Measurements from ENCODE around the gene TLCD1. TPM values are rescaled to one million over a fixed set of nuclear protein-coding genes. Genes with fewer than 3 reads are reported as not detected.

TLCD1 gene
- polyA plus RNA-seq, 1 donor from 2014 or later: not detected

- Histone ChIP-seq H4K20me1 (ENCODE audit: insufficient read depth) (no peaks in the 10 kb centered on the region), H3K36me3 (ENCODE audit: insufficient read depth, low read length) (no peaks in the 10 kb centered on the region)
- TF ChIP-seq SMC3 (conservative IDR thresholded peaks at IDR 0.05; ENCODE audit: poor library complexity) (no peak), MXI1 (conservative IDR thresholded peaks at IDR 0.05; ENCODE audit: poor library complexity, severe bottlenecking) (no peak), TAF1 (IDR thresholded peaks at IDR 0.05; ENCODE audit: low read depth) (no peak), EZH2 (IDR thresholded peaks at IDR 0.05; ENCODE audit: borderline replicate concordance, insufficient read depth, low read length, poor library complexity, severe bottlenecking) (no peak)
These were observed 3.9 kb upstream of the TLCD1 start for GRCh38 chr17:28729950-28730330.

GRCh38 chr17:28728364-28729200 lies 2.5 kb upstream of the TLCD1 start, which contains the start of gene NEK8:
NEK8 (plus strand) TSS chr17:28728788; CDS start chr17:28728814, 26 bp downstream.
- Histone ChIP-seq H3K79me2 (replicated peaks; ENCODE audit: insufficient read depth, low read length) (no peaks in the 10 kb centered on the region), H2AFZ (ENCODE audit: low read depth, low read length) (peak within 1 kb of the TSS; percentile 95), H3F3A (ENCODE audit: insufficient read depth, low read length, poor library complexity, severe bottlenecking) (no peaks in the 10 kb centered on the region), H3K9me2 (ENCODE audit: insufficient read depth, low read length) (no peaks in the 10 kb centered on the region), H3K27me3 (ENCODE audit: insufficient read depth, low read depth, low read length) (peaks cover 4% of the 10 kb centered on the region), H3K9me3 (ENCODE audit: low read length) (no peaks in the 10 kb centered on the region), H3K27ac (ENCODE audit: low read length) (peak within 1 kb of the TSS; percentile 58), H3K4me2 (ENCODE audit: low read length) (peak within 1 kb of the TSS; percentile 94), H3K9ac (ENCODE audit: low read length) (peak within 1 kb of the TSS; percentile 66), H3K36me3 (ENCODE audit: insufficient read depth, low read length) (no peaks in the 10 kb centered on the region), H4K20me1 (ENCODE audit: insufficient read depth) (no peaks in the 10 kb centered on the region), H3K4me3 (ENCODE audit: low read length) (peak within 1 kb of the TSS; percentile 93)
- TF ChIP-seq POLR2AphosphoS5 (IDR thresholded peaks at IDR 0.05) (peak; percentile 70), EZH2 (IDR thresholded peaks at IDR 0.05; ENCODE audit: borderline replicate concordance, insufficient read depth, low read length, poor library complexity, severe bottlenecking) (no peak), RAD21 (conservative IDR thresholded peaks at IDR 0.05) (no peak), REST (IDR thresholded peaks at IDR 0.05; ENCODE audit: borderline replicate concordance) (no peak), EP300 (conservative IDR thresholded peaks at IDR 0.05; ENCODE audit: poor library complexity, severe bottlenecking) (peak; percentile 20), MXI1 (conservative IDR thresholded peaks at IDR 0.05; ENCODE audit: poor library complexity, severe bottlenecking) (peak; percentile 86)

More at GRCh38 chr17:28729950-28730330, 3.9 kb upstream of the TLCD1 start:
- Histone ChIP-seq H3K4me2 (ENCODE audit: low read length) (no peak overlapping the region), H3F3A (ENCODE audit: insufficient read depth, low read length, poor library complexity, severe bottlenecking) (no peaks in the 10 kb centered on the region), H3K9ac (ENCODE audit: low read length) (no peak overlapping the region), H3K4me3 (ENCODE audit: low read length) (no peak overlapping the region), H2AFZ (ENCODE audit: low read depth, low read length) (no peak overlapping the region), H3K9me3 (ENCODE audit: low read length) (no peaks in the 10 kb centered on the region), H3K27me3 (ENCODE audit: insufficient read depth, low read depth, low read length) (peaks cover 4% of the 10 kb centered on the region), H3K9me2 (ENCODE audit: insufficient read depth, low read length) (no peaks in the 10 kb centered on the region), H3K79me2 (replicated peaks; ENCODE audit: insufficient read depth, low read length) (no peaks in the 10 kb centered on the region), H3K27ac (ENCODE audit: low read length) (no peak overlapping the region)

Measured in neural cell (in vitro differentiated cells).